ENCODE measurements around the gene TRAF5.
A peak's percentile ranks its signal among the peaks of the same experiment; 100 is the strongest.
"Not testable (repeated sequence)": the region's sequence is repeated elsewhere in the genome, so short reads cannot be mapped to it uniquely, and the experiment has no call there.

Gene TRAF5

GRCh38 chr1:211319892-211320291 lies 6.7 kb upstream of the TRAF5 start:
- no peak for DNase-seq (ENCODE audit: low read depth)
- no peak for TF ChIP-seq CTCF (IDR thresholded peaks at IDR 0.05; ENCODE audit: low read length, missing control alignments)
- no peak overlapping the region for H3K4me3 ChIP-seq (replicated peaks; ENCODE audit: low read depth, low read length)

- TF ChIP-seq CTCF (IDR thresholded peaks at IDR 0.05; ENCODE audit: low read length, missing control alignments), result no peak
- DNase-seq (ENCODE audit: low read depth), result no peak
- no peak overlapping the region for H3K4me3 ChIP-seq (replicated peaks; ENCODE audit: low read depth, low read length)
Measured at GRCh38 chr1:211320980-211321379, 5.7 kb upstream of the TRAF5 start.

GRCh38 chr1:211321646-211322045 lies 5.0 kb upstream of the TRAF5 start:
- not testable (repeated sequence) for DNase-seq (ENCODE audit: low read depth); H3K4me3 ChIP-seq (replicated peaks; ENCODE audit: low read depth, low read length)

GRCh38 chr1:211323156-211324063 lies 3.2 kb upstream of the TRAF5 start:
- peak; percentile 96 for TF ChIP-seq CTCF (IDR thresholded peaks at IDR 0.05; ENCODE audit: low read length, missing control alignments)
- H3K4me3 ChIP-seq (replicated peaks; ENCODE audit: low read depth, low read length), result no peak overlapping the region
- peak; percentile 70 for DNase-seq (ENCODE audit: low read depth)

- DNase-seq (ENCODE audit: low read depth), result no peak
- no peak for TF ChIP-seq CTCF (IDR thresholded peaks at IDR 0.05; ENCODE audit: low read length, missing control alignments)
- H3K4me3 ChIP-seq (replicated peaks; ENCODE audit: low read depth, low read length), result no peak overlapping the region
Measured at GRCh38 chr1:211324992-211325775, 1.4 kb upstream of the TRAF5 start.

GRCh38 chr1:211326140-211326527 lies 499 bp upstream of the TRAF5 start:
- no peak for DNase-seq (ENCODE audit: low read depth)
- no peak for TF ChIP-seq CTCF (IDR thresholded peaks at IDR 0.05; ENCODE audit: low read length, missing control alignments)
- peak overlapping the region; percentile 77 for H3K4me3 ChIP-seq (replicated peaks; ENCODE audit: low read depth, low read length)

GRCh38 chr1:211327346-211327921 lies 801 bp downstream of the TRAF5 start:
- TF ChIP-seq CTCF (IDR thresholded peaks at IDR 0.05; ENCODE audit: low read length, missing control alignments), result no peak
- DNase-seq (ENCODE audit: low read depth), result peak; percentile 75
- H3K4me3 ChIP-seq (replicated peaks; ENCODE audit: low read depth, low read length), result peak overlapping the region; percentile 77
